ENCODE data around the gene MPDU1. TPM values are rescaled to one million over a fixed set of nuclear protein-coding genes. Genes with fewer than 3 reads are reported as not detected.

Gene MPDU1
- total RNA-seq, 1 experiment from 2014 or later: 73.1 TPM

- DNase-seq: no peak
- Histone ChIP-seq H3T11ph (ENCODE audit: low read length) (no peak overlapping the region), H3K14ac (ENCODE audit: insufficient read depth, low read length) (no peak overlapping the region), H2BK120ac (ENCODE audit: low read depth, low read length, poor library complexity, severe bottlenecking) (no peak overlapping the region), H2BK20ac (ENCODE audit: low read depth, low read length, poor library complexity, severe bottlenecking) (no peak overlapping the region), H2AFZ (ENCODE audit: low read length) (no peak overlapping the region), H2BK5ac (ENCODE audit: insufficient read length, low read length) (no peak overlapping the region), H3K27ac (ENCODE audit: insufficient read length, low read depth, low read length) (no peak overlapping the region), H3K4me1 (ENCODE audit: insufficient read depth, low read length) (peaks cover 1% of the 10 kb centered on the region; the same call in 1 of the 2 replicates), H4K8ac (replicated peaks; ENCODE audit: insufficient read length, low read depth, low read length) (no peak overlapping the region), H2BK12ac (ENCODE audit: insufficient read length, low read depth, low read length) (no peak overlapping the region), H3K23me2 (ENCODE audit: insufficient read length, low read depth, low read length, poor library complexity, severe bottlenecking) (peaks cover 5% of the 10 kb centered on the region), H3K9ac (ENCODE audit: extremely low read depth, insufficient read length, low read length) (no peak overlapping the region), H3K4ac (ENCODE audit: low read depth, low read length) (no peak overlapping the region), H3K79me2 (ENCODE audit: insufficient read depth, low read length) (peaks cover 19% of the 10 kb centered on the region; the same call in 1 of the 2 replicates), H2BK15ac (ENCODE audit: low read depth, low read length) (no peak overlapping the region), H3K27me3 (ENCODE audit: insufficient read depth, low read length) (no peaks in the 10 kb centered on the region), H3K56ac (ENCODE audit: insufficient read length, low read depth, low read length) (no peak overlapping the region), H4K5ac (ENCODE audit: insufficient read length, low read depth, low read length) (no peak overlapping the region), H2AK5ac (ENCODE audit: insufficient read length, low read length) (no peak overlapping the region), H3K79me1 (ENCODE audit: insufficient read depth, low read depth, low read length, poor library complexity, severe bottlenecking) (peaks cover 4% of the 10 kb centered on the region), H4K20me1 (ENCODE audit: control insufficient read depth, insufficient read depth, insufficient read length) (no peaks in the 10 kb centered on the region), H3K4me2 (ENCODE audit: insufficient read depth, insufficient read length, low read length) (no peak overlapping the region), H4K91ac (ENCODE audit: insufficient read length, low read depth, low read length) (no peak overlapping the region), H3K23ac (ENCODE audit: insufficient read length, low read depth, low read length) (no peak overlapping the region), H3K18ac (ENCODE audit: insufficient read length, low read depth, low read length) (no peak overlapping the region), H3K9me3 (ENCODE audit: control insufficient read depth, low read depth, low read length) (no peaks in the 10 kb centered on the region)
- no peak overlapping the region for H3K27ac Mint-ChIP-seq
- peaks cover 8% of the 10 kb centered on the region for H3K27me3 Mint-ChIP-seq (ENCODE audit: low read depth)
- peaks cover 16 to 17% of the 10 kb centered on the region in 2 experiments for H3K4me1 Mint-ChIP-seq
- H3K9me3 Mint-ChIP-seq: peaks cover 3 to 7% of the 10 kb centered on the region in 2 experiments; a peak in 3 of 5 replicates
- no CpG with 5 or more reads among the region's 5 CpGs for WGBS (ENCODE audit: extremely low coverage, insufficient read length, low lambda C conversion rate)
- TF ChIP-seq, protein P1, sequence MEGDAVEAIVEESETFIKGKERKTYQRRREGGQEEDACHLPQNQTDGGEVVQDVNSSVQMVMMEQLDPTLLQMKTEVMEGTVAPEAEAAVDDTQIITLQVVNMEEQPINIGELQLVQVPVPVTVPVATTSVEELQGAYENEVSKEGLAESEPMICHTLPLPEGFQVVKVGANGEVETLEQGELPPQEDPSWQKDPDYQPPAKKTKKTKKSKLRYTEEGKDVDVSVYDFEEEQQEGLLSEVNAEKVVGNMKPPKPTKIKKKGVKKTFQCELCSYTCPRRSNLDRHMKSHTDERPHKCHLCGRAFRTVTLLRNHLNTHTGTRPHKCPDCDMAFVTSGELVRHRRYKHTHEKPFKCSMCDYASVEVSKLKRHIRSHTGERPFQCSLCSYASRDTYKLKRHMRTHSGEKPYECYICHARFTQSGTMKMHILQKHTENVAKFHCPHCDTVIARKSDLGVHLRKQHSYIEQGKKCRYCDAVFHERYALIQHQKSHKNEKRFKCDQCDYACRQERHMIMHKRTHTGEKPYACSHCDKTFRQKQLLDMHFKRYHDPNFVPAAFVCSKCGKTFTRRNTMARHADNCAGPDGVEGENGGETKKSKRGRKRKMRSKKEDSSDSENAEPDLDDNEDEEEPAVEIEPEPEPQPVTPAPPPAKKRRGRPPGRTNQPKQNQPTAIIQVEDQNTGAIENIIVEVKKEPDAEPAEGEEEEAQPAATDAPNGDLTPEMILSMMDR (conservative IDR thresholded peaks at IDR 0.05): no peak
- H3K4me3 Mint-ChIP-seq: no peak overlapping the region; a peak in 1 of 5 replicates
- H3K36me3 Mint-ChIP-seq (ENCODE audit: insufficient read depth in 1 of 3, low read depth in 3 of 3): peaks cover 49 to 87% (median 77%) of the 10 kb centered on the region in 3 experiments
These were observed 14.1 kb upstream of the MPDU1 start for GRCh38 chr17:7569571-7569970.
